HepG2 (cell line): Measurements from ENCODE around the gene ZC3H8. TPM values are rescaled to one million over a fixed set of nuclear protein-coding genes. Genes with fewer than 3 reads are reported as not detected.
"Not testable (repeated sequence)": the region's sequence is repeated elsewhere in the genome, so short reads cannot be mapped to it uniquely, and the experiment has no call there.

Source experiments
- ATAC-seq: fragments of 200-7000 bp; cut with Tn5 transposase; 3 replicates; pipeline ENCODE4 v1.9.1; 2020; ENCODE audit warnings: mild to moderate bottlenecking, moderate library complexity
- BruUV-seq: library from RNA; stranded (reverse); fragments of 400-500 nt; replicated peaks from 2 replicates; lab custom pipeline; 2021; lab: Mats Ljungman, UMichigan
- CTCF ChIA-PET: fragments of 300-600 bp; formaldehyde crosslinking; extraction: SDS; loops from one replicate; lab custom pipeline; 2021; ENCODE audit warnings: low total read pairs, inconsistent platforms, low intra/inter-chr PET ratio; lab: Yijun Ruan, JAX
- POLR2A ChIA-PET: fragments of 350-600 bp; sonication (Branson Sonifier 250); formaldehyde crosslinking; loops from one replicate; lab custom pipeline; 2020; ENCODE audit warnings: antibody characterized with exemption, inconsistent platforms; lab: Yijun Ruan, JAX
- DNase-seq: peaks from one replicate; pipeline ENCODE4 v3.0.0-alpha.2; 2015; ENCODE audit warnings: low spot score
- FAIRE-seq: peaks from 3 replicates; lab custom pipeline; 2011; peaks lifted over from hg19 to GRCh38; lab: Jason Lieb, UNC
- H2AFZ ChIP-seq: one replicate; pipeline ENCODE4 v1.6.1; 2011; ENCODE audit warnings: low read length, inconsistent platforms
- H3K27ac ChIP-seq: fragments of 300-600 bp; 3 replicates; pipeline ENCODE4 v1.8.0; 2011; ENCODE audit warnings: mixed run types, mild to moderate bottlenecking, mixed read lengths, low read length, inconsistent platforms; ENCODE audit not compliant: insufficient read depth; ENCODE audit errors: extremely low read length
- H3K27me3 ChIP-seq, 2 experiments: fragments of 200-600 bp in 1 of 2; 2 replicates in 1 of 2; 3 replicates in 1 of 2; pipeline versions ENCODE4 v1.6.0 to v1.8.0; 2011; ENCODE audit warnings: low read length in 2 of 2, mild to moderate bottlenecking in 2 of 2, moderate library complexity in 2 of 2, inconsistent platforms in 1 of 2; ENCODE audit not compliant: insufficient read depth in 2 of 2, control insufficient read depth in 1 of 2
- H3K36me3 ChIP-seq, 2 experiments: fragments of 200-600 bp in 1 of 2; replicated peaks in 1 of 2; 2 replicates in 1 of 2; 3 replicates in 1 of 2; pipeline versions ENCODE4 v1.5.1 to v1.8.0; 2011; ENCODE audit warnings: low read length in 2 of 2, inconsistent platforms in 1 of 2; ENCODE audit not compliant: insufficient read depth in 2 of 2, control insufficient read depth in 1 of 2
- H3K4me1 ChIP-seq: 2 replicates; pipeline ENCODE4 v1.5.1; 2012; ENCODE audit warnings: low read length, inconsistent platforms; ENCODE audit not compliant: insufficient read depth
- H3K4me2 ChIP-seq: 2 replicates; pipeline ENCODE4 v1.6.0; 2011; ENCODE audit warnings: low read depth, low read length, inconsistent platforms
- H3K4me3 ChIP-seq, 3 experiments: fragments of 200-600 bp in 1 of 3; sonication (generic), shearing (Covaris generic) in 1 of 3; replicated peaks in 1 of 3; 2 replicates each; pipeline ENCODE4 v1.5.1; 2011 to 2016; ENCODE audit warnings: low read length in 3 of 3, inconsistent platforms in 2 of 3, low read depth in 2 of 3, mild to moderate bottlenecking in 2 of 3, control low read depth in 1 of 3, mixed read lengths in 1 of 3; ENCODE audit not compliant: insufficient read depth in 1 of 3
- H3K79me2 ChIP-seq: one replicate; pipeline ENCODE4 v1.6.1; 2011; ENCODE audit warnings: low read length, inconsistent platforms; ENCODE audit not compliant: insufficient read depth
- H3K9ac ChIP-seq: 2 replicates; pipeline ENCODE4 v1.6.0; 2011; ENCODE audit warnings: mild to moderate bottlenecking, low read depth, low read length, inconsistent platforms; ENCODE audit not compliant: insufficient read depth
- H3K9me3 ChIP-seq: 2 replicates; pipeline ENCODE4 v1.5.1; 2012; ENCODE audit warnings: mild to moderate bottlenecking, low read length
- H4K20me1 ChIP-seq: 2 replicates; pipeline ENCODE4 v1.6.0; 2011; ENCODE audit warnings: inconsistent platforms, mild to moderate bottlenecking, low read length, moderate library complexity; ENCODE audit not compliant: insufficient read depth
- CTCF ChIP-seq: sonication (generic); formaldehyde crosslinking; IDR thresholded peaks from 2 replicates; pipeline ENCODE4 v1.5.0; 2020; ENCODE audit warnings: mild to moderate bottlenecking, missing genetic modification reagents, moderate library complexity
- RAD21 ChIP-seq: fragments of 450-650 bp; formaldehyde crosslinking; IDR thresholded peaks from 2 replicates; pipeline ENCODE4 v1.5.0; 2020; ENCODE audit warnings: mild to moderate bottlenecking
- STAG1 ChIP-seq: sonication (generic); formaldehyde crosslinking; IDR thresholded peaks from 2 replicates; pipeline ENCODE4 v1.4.0; 2020; ENCODE audit warnings: missing genetic modification reagents
- XRCC5 ChIP-seq: fragments of 200-400 bp; formaldehyde crosslinking; optimal IDR thresholded peaks from 2 replicates; pipeline ENCODE3; 2017; ENCODE audit warnings: mild to moderate bottlenecking, low read length
- ZBTB8A ChIP-seq: sonication (generic); formaldehyde crosslinking; IDR thresholded peaks from 2 replicates; pipeline ENCODE4 v1.4.0; 2020; ENCODE audit warnings: mild to moderate bottlenecking, low read depth, missing genetic modification reagents, borderline replicate concordance
- WGBS: methylation state at CpG from one replicate; pipeline ENCODE4 v1.1.6; 2017; ENCODE audit warnings: low lambda C conversion rate; 5-methylcytosine and 5-hydroxymethylcytosine counted together
- in situ Hi-C: cut with HindIII; loops from 2 replicates; pipeline ENCODE4 v1.10.0; 2017; ENCODE audit warnings: low pct_unique_long_range_greater_than_20kb; ENCODE audit not compliant: extremely low pct_ligation_motif_present
- intact Hi-C: fragments of 100-400 bp; cut with micrococcal nuclease; formaldehyde crosslinking; loops from one replicate; pipeline ENCODE4 v1.10.0; 2022; ENCODE audit not compliant: unreplicated experiment
- polyA plus RNA-seq, 8 experiments: library from polyadenylated mRNA; depleted of rRNA in 3 of 8; stranded (reverse) in 7 of 8; unstranded in 1 of 8; fragments of >200 nt; fragmentation: Illumina TruSeq in 4 of 8; extraction: Trizol in 4 of 8; gene quantifications; 2 replicates each; pipeline versions ENCODE4 v1.2.1 to v1.2.3, GENCODE V29; 2011 to 2016; ENCODE audit warnings: low read depth in 4 of 8, missing spikeins in 1 of 8, mixed read lengths in 1 of 8; ENCODE audit not compliant: insufficient read depth in 1 of 8
- total RNA-seq, 5 experiments: library from RNA; depleted of rRNA; stranded (reverse); fragments of >200 nt; fragmentation: Illumina TruSeq; extraction: Trizol; gene quantifications; 2 replicates each; pipeline ENCODE4 v1.2.3, GENCODE V29; 2016; ENCODE audit warnings: low read depth in 1 of 5
- TF ChIP-seq, protein P1 (sequence below), 2 experiments: fragments of 450-650 bp in 1 of 2; sonication (generic) in 1 of 2; formaldehyde crosslinking in 1 of 2; IDR thresholded peaks; 2 replicates each; pipeline versions ENCODE4 v1.6.1 to v1.8.0; 2016 to 2022; ENCODE audit warnings: antibody characterized with exemption in 1 of 2, mild to moderate bottlenecking in 1 of 2, missing genetic modification reagents in 1 of 2

Gene ZC3H8
- total and polyA plus RNA-seq, 2 of the 13 experiments (the other 11 are each of a cell fraction or from before 2014, with no cell fraction given) = 4.5 to 17.0 TPM

- TF ChIP-seq RAD21 (CRISPR knock-in tag) (peak; percentile 35; the same call in 1 of the 2 replicates), XRCC5 (peak; percentile 31), CTCF (CRISPR knock-in tag) (peak; percentile 72), ZBTB8A (no peak), STAG1 (CRISPR knock-in tag) (peak; percentile 78)
- TF ChIP-seq, all 625 proteins: peak for 5
These were observed 38.7 kb downstream of the ZC3H8 start (continued) for GRCh38 chr2:112216167-112216566.

GRCh38 chr2:112207905-112208304, 46.9 kb downstream of the ZC3H8 start:
- H3K36me3 ChIP-seq, POLR2A ChIA-PET, H3K79me2 ChIP-seq, H3K4me1 ChIP-seq, intact Hi-C loops, H4K20me1 ChIP-seq, CTCF ChIA-PET, H3K4me3 ChIP-seq, ATAC-seq, H3K27ac ChIP-seq, DNase-seq, H2AFZ ChIP-seq, BruUV-seq, in situ Hi-C loops, H3K9ac ChIP-seq, H3K4me2 ChIP-seq, FAIRE-seq, H3K27me3 ChIP-seq: not testable (repeated sequence)
- WGBS = 46% methylated on average over 3 of the region's 3 CpGs
- peaks cover 18% of the 10 kb centered on the region for H3K9me3 ChIP-seq
- TF ChIP-seq, protein P1, sequence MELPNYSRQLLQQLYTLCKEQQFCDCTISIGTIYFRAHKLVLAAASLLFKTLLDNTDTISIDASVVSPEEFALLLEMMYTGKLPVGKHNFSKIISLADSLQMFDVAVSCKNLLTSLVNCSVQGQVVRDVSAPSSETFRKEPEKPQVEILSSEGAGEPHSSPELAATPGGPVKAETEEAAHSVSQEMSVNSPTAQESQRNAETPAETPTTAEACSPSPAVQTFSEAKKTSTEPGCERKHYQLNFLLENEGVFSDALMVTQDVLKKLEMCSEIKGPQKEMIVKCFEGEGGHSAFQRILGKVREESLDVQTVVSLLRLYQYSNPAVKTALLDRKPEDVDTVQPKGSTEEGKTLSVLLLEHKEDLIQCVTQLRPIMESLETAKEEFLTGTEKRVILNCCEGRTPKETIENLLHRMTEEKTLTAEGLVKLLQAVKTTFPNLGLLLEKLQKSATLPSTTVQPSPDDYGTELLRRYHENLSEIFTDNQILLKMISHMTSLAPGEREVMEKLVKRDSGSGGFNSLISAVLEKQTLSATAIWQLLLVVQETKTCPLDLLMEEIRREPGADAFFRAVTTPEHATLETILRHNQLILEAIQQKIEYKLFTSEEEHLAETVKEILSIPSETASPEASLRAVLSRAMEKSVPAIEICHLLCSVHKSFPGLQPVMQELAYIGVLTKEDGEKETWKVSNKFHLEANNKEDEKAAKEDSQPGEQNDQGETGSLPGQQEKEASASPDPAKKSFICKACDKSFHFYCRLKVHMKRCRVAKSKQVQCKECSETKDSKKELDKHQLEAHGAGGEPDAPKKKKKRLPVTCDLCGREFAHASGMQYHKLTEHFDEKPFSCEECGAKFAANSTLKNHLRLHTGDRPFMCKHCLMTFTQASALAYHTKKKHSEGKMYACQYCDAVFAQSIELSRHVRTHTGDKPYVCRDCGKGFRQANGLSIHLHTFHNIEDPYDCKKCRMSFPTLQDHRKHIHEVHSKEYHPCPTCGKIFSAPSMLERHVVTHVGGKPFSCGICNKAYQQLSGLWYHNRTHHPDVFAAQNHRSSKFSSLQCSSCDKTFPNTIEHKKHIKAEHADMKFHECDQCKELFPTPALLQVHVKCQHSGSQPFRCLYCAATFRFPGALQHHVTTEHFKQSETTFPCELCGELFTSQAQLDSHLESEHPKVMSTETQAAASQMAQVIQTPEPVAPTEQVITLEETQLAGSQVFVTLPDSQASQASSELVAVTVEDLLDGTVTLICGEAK (IDR thresholded peaks at IDR 0.05) = peak; percentile 38; the same call in 1 of the 2 replicates
- TF ChIP-seq, protein P1 (CRISPR knock-in tag; IDR thresholded peaks at IDR 0.05) = peak; percentile 96
